ENCODE measurements around the gene CFAP410. TPM values are rescaled to one million over a fixed set of nuclear protein-coding genes. Genes with fewer than 3 reads are reported as not detected.
"Not testable (repeated sequence)": the region's sequence is repeated elsewhere in the genome, so short reads cannot be mapped to it uniquely, and the experiment has no call there.

Gene CFAP410
- total RNA-seq, 1 donor from 2014 or later: 3.6 TPM

DNA sequence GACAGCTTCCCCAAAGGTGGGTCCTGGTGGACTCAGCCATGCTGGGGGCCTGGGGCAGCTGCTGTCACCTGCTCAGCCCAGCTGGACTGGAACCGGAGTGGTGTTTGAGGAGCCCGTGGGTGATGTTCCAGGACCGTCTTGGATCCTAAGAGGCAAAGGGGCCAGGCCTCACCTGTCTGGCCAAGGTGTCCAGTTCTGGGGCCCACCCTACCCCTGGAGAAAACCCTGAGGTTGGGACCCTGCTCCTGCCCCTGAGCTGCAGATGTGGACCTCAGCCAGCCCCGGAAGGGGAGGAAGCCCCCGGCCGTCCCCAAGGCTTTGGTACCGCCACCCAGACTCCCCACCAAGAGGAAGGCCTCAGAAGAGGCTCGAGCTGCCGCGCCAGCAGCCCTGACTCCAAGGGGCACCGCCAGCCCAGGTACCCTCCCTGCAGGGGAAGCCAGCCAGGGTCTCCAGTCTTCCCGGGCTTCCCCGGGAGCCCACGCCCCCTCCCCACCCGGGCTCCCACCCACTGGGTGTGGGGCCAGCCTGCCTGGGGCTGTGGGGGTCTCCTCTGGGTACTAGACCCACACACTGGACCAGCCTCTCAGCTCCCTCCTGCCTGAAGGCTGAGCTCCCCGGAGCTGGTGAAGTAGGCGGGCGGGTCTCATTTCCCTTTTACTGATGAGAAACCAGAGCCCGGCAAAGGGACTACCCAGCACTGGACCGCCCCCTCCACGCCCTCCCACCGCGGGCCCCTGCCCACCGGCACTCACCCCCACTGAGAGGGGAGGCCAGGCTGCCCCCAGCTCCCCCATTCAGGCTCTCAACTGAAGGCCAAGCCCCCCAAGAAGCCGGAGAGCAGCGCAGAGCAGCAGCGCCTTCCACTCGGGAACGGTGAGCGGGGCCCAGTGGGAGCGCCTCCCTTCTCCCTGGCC, 52.2 kb downstream of the CFAP410 start:
- DNase-seq (ENCODE audit: low read depth in 2 of 2): no peak

DNA sequence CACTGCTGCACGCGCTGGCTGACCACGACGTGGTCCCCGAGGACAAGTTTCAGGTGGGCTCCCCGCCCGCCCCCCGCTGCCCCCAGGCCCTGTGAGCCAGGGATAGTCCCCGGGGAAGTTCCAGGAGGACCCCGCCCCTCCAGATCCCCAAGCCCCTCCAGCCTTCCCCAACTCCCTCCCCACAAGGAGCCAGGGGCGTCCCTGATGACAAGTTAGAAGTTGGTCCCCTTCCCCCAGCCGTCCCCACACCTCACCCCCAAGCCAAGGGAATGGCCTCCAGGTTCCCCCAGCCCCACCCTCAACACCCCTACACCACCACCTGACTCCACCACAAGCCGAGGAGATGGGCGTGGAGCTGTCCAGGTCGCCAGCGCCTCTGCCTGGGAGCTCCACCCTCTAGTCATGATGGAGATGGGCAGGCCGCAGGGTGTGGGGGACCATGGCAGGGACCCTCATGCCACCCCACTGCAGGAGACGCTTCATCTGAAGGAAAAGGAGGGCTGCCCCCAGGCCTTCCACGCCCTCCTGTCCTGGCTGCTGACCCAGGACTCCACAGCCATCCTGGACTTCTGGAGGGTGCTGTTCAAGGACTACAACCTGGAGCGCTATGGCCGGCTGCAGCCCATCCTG, 53.0 kb downstream of the CFAP410 start:
- no peak for DNase-seq (ENCODE audit: low read depth in 2 of 2)

DNA sequence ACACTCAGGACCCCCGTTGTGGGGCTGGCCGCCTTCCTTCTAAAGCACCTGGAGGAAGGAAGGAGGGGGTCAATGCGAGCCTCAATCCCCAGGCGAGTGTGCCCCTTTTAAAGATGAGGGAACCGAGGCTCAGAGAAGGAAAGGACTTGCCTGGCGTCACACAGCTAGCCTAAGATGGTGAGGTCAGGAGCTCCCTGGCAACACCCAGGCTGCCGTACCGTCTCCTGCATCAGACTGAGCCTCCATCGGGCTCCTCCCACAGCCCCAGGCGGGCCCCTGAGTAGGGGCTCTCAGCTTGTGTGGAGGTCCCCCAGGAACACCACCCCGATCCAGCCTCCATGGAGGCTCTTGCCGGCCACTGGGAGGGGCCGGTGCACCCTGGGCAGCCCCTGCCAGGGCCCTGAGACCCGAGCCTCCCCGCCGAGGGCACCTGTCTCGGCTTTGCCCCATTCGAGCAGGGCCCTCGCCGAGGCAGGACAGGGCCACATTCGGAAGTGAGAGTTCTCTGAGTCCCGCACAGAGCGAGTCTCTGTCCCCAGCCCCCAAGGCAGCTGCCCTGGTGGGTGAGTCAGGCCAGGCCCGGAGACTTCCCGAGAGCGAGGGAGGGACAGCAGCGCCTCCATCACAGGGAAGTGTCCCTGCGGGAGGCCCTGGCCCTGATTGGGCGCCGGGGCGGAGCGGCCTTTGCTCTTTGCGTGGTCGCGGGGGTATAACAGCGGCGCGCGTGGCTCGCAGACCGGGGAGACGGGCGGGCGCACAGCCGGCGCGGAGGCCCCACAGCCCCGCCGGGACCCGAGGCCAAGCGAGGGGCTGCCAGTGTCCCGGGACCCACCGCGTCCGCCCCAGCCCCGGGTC, 53.8 kb downstream of the CFAP410 start, which contains the start of gene AIRE:
TSS of gene AIRE (plus strand) at position 739 of the 855 bp plus-strand sequence. CDS start 131 bp downstream, outside the sequence.
- DNase-seq (ENCODE audit: low read depth in 2 of 2): no peak

DNA sequence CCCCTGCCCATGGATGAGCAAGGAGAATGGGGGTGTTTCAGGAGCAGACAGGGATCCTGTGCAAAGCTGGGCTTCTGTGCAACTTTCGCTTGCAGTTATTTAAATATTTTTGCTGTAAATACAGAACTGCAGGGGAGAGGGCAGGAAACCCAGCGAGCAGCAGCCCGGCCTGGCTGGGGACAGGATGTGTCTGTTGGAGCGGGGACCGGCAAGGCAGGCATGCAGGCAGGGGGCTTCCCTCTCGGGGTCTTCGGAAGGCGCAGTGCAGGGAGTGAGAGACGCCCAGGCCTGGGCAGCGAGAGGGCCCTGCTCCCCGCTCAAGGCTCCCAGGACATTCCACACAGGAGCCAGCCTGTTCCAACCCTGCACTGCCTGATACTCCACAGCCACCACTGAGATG, 55.2 kb downstream of the CFAP410 start:
- no peak for DNase-seq (ENCODE audit: low read depth in 2 of 2)

DNA sequence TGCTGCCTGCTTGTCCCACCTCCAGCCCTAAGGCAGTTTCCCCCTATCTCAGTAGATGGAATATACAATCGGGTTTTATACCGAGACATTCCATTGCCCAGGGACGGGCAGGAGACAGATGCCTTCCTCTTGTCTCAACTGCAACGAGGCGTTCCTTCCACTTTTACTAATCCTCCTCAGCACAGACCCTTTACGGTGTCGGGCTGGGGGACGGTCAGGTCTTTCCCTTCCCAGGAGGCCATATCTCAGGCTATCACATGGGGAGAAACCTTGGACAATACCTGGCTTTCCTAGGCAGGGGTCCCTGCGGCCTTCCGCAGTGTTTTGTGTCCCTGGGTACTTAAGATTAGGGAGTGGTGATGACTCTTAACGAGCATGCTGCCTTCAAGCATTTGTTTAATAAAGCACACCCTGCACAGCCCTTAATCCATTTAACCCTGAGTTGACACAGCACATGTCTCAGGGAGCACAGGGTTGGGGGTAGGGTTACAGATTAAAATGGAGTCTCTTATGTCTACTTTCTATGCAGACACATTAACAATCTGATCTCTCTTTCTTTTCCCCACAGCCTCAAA, 55.9 kb downstream of the CFAP410 start:
- DNase-seq (ENCODE audit: low read depth in 2 of 2): not testable (repeated sequence)

DNA sequence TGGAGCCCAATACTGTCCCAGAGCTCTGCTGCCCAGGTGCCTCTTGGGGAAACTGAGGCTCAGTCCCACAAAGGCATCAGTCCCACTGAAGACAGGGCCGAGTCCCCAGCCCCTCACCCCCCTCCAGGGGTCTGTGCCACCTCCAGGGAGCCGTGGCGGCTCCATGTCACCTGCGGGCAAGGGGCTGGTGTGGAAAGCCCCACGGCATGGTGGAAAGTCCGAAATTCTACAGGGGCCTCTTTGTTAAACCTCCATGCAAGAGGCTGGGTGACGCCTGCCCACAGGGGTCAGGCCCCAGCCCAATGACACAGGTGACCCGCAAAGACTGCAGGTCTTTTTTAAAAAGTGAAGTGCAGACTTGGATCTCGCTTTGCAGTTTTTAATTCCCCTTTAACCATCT, 56.8 kb downstream of the CFAP410 start:
- no peak for DNase-seq (ENCODE audit: low read depth in 2 of 2)

DNA sequence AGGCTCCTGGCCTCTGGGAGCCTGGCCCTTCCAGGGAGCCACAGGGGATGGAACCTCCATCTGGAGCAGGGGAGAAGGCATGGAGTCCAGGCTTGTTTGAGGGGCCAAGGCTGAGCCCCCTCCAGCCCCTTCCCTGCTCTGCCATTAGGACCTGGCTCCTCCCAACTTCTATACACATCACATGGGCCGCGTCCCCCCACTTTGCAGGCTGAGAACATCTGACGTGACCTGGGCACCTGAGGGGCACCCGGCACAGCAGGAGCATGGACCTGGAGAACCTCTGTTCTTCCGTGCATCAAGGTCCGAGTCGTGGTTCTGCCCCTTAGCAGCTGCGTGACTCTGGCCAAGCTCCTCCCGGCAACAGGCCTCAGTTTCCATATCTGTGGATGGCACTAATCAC, 57.4 kb downstream of the CFAP410 start:
- DNase-seq (ENCODE audit: low read depth in 2 of 2): no peak

DNA sequence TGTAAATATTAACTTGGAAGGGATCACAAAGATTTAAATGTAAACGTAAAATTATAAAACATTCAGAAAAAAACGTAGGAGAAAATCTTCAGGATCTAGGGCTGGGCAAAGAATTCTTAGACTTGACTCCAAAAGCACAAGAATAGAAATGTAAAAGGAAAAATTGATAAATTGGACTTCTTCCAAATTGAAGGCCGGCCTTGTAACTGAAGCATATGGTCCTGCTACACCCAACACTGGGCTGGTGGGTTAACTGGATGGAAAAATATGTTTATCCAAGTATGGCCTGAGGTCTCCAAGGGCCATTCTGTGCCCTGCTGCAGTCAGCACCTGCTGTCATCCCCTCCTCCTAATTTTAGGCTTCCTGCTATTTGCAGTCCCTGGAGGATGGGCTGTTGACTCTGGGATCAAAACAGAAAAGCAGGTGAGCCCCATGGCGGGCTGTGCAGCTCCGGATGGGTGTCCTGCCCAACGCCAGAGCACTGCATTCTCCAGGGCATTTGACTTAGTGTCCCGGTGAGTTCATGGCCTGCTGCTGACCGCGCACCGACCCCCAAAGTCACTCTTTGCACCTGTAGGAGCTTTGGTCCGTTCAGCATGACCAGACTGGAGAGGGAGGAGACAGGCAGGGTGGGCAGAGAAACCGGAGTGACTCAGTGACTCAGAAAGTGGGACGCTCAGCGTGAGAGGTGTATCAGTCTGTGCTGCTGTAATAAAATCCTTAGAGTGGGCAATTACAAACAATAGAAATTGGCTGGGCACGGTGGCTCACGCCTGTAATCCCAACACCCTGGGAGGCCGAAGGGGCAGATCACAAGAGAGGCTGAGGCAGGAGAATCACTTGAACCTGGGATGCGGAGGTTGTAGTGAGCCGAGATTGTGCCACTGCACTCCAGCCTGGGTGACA, 59.6 kb downstream of the CFAP410 start:
- no peak for DNase-seq (ENCODE audit: low read depth in 2 of 2)

Other genes with a start within 250 kb of the CFAP410 start
- 8.5 and 13.1 TPM in 2 replicates for gene PWP2, start 232.0 kb downstream of the CFAP410 start, total RNA-seq
- gene GATD3, start 205.7 kb downstream of the CFAP410 start, total RNA-seq: 10.7 and 21.1 TPM in 2 replicates
- gene ICOSLG, start 98.4 kb downstream of the CFAP410 start, total RNA-seq: 0.51 and 1.1 TPM in 2 replicates
- not detected in 2 replicates for gene DNMT3L, start 77.5 kb downstream of the CFAP410 start, total RNA-seq
- not detected in 2 replicates for gene AIRE, start 53.5 kb downstream of the CFAP410 start, total RNA-seq
- 240 and 365 TPM in 2 replicates for gene PFKL, start 39.3 kb downstream of the CFAP410 start, total RNA-seq
- 0.25 and 0.39 TPM in 2 replicates for gene TRPM2, start 14.2 kb upstream of the CFAP410 start, total RNA-seq
- gene LRRC3, start 116.1 kb upstream of the CFAP410 start, total RNA-seq: 0.77 and 1.8 TPM in 2 replicates
- gene KRTAP10-1, start 200.8 kb upstream of the CFAP410 start, total RNA-seq: not detected in 2 replicates
- not detected in 2 replicates for gene KRTAP10-2, start 212.1 kb upstream of the CFAP410 start, total RNA-seq
- gene KRTAP10-3, start 219.4 kb upstream of the CFAP410 start, total RNA-seq: not detected in 2 replicates
- not detected in 2 replicates for gene KRTAP10-4, start 234.3 kb upstream of the CFAP410 start, total RNA-seq
- gene KRTAP10-5, start 241.2 kb upstream of the CFAP410 start, total RNA-seq: not detected in 2 replicates

Measured in dermis microvascular lymphatic vessel endothelial cell (primary cell).